Neural crest cell (in vitro differentiated cells): ENCODE measurements around the gene SH3RF3. TPM values are rescaled to one million over a fixed set of nuclear protein-coding genes. Genes with fewer than 3 reads are reported as not detected.

Experiments used
- DNase-seq: peaks from one replicate; pipeline ENCODE4 v3.0.0; 2021; ENCODE audit warnings: low read depth, mixed read lengths, low spot score
- H3K27ac Mint-ChIP-seq: one replicate; pipeline ENCODE4 v1.8.0; 2021; ENCODE audit warnings: mild to moderate bottlenecking, mixed read lengths; ENCODE audit not compliant: unreplicated experiment
- H3K27me3 Mint-ChIP-seq: 2 replicates; pipeline ENCODE4 v1.8.0; 2021; ENCODE audit warnings: low read depth, mild to moderate bottlenecking, mixed read lengths
- H3K36me3 Mint-ChIP-seq: 2 replicates; pipeline ENCODE4 v1.8.0; 2021; ENCODE audit warnings: low read depth, mild to moderate bottlenecking, mixed read lengths
- H3K4me1 Mint-ChIP-seq: 2 replicates; pipeline ENCODE4 v1.8.0; 2021; ENCODE audit warnings: mixed read lengths
- H3K4me3 Mint-ChIP-seq: one replicate; pipeline ENCODE4 v1.8.0; 2021; ENCODE audit warnings: mild to moderate bottlenecking, mixed read lengths
- H3K9me3 Mint-ChIP-seq: 2 replicates; pipeline ENCODE4 v1.8.0; 2021; ENCODE audit warnings: mixed read lengths
- CTCF ChIP-seq: fragments of 200-600 bp; sonication (generic); conservative IDR thresholded peaks from 2 replicates; pipeline ENCODE4 v1.5.0; 2021; ENCODE audit warnings: antibody characterized with exemption, mild to moderate bottlenecking
- total RNA-seq: library from RNA; stranded (reverse); gene quantifications from 2 replicates; pipeline ENCODE4 v1.2.1, GENCODE V29; 2021

Gene SH3RF3
- total RNA-seq, 1 donor from 2014 or later, result 0.70 TPM

- no peaks in the 10 kb centered on the region for H3K9me3 Mint-ChIP-seq
- no peak for TF ChIP-seq CTCF
- peaks cover 27% of the 10 kb centered on the region for H3K4me1 Mint-ChIP-seq
- H3K27ac Mint-ChIP-seq, result no peak overlapping the region
- no peaks in the 10 kb centered on the region for H3K27me3 Mint-ChIP-seq
- no peak for DNase-seq
- H3K36me3 Mint-ChIP-seq, result no peaks in the 10 kb centered on the region
- no peak overlapping the region for H3K4me3 Mint-ChIP-seq
Observed at GRCh38 chr2:109467701-109468100, 338.7 kb downstream of the SH3RF3 start.

GRCh38 chr2:109468893-109469292 is 339.9 kb downstream of the SH3RF3 start:
- H3K27ac Mint-ChIP-seq, result no peak overlapping the region
- no peaks in the 10 kb centered on the region for H3K36me3 Mint-ChIP-seq
- peaks cover 36% of the 10 kb centered on the region for H3K4me1 Mint-ChIP-seq
- no peak for DNase-seq
- H3K4me3 Mint-ChIP-seq, result no peak overlapping the region
- TF ChIP-seq CTCF, result no peak
- no peaks in the 10 kb centered on the region for H3K27me3 Mint-ChIP-seq
- H3K9me3 Mint-ChIP-seq, result no peaks in the 10 kb centered on the region

- no peak for DNase-seq
- Mint-ChIP-seq H3K4me3 (no peak overlapping the region), H3K27ac (no peak overlapping the region), H3K36me3 (no peaks in the 10 kb centered on the region), H3K4me1 (peaks cover 38% of the 10 kb centered on the region), H3K27me3 (no peaks in the 10 kb centered on the region), H3K9me3 (no peaks in the 10 kb centered on the region)
- no peak for TF ChIP-seq CTCF
Observed at GRCh38 chr2:109471658-109472057, 342.7 kb downstream of the SH3RF3 start.

GRCh38 chr2:109472331-109472959 is 343.4 kb downstream of the SH3RF3 start:
- no peak overlapping the region for H3K27ac Mint-ChIP-seq
- no peaks in the 10 kb centered on the region for H3K9me3 Mint-ChIP-seq
- peaks cover 31% of the 10 kb centered on the region for H3K4me1 Mint-ChIP-seq
- no peaks in the 10 kb centered on the region for H3K36me3 Mint-ChIP-seq
- no peak for DNase-seq
- H3K27me3 Mint-ChIP-seq, result no peaks in the 10 kb centered on the region
- H3K4me3 Mint-ChIP-seq, result no peak overlapping the region
- TF ChIP-seq CTCF, result no peak

GRCh38 chr2:109472974-109473373 is 344.0 kb downstream of the SH3RF3 start:
- Mint-ChIP-seq H3K4me3 (no peak overlapping the region), H3K4me1 (peaks cover 27% of the 10 kb centered on the region), H3K27ac (no peak overlapping the region), H3K9me3 (no peaks in the 10 kb centered on the region), H3K36me3 (no peaks in the 10 kb centered on the region), H3K27me3 (no peaks in the 10 kb centered on the region)
- DNase-seq, result no peak
- no peak for TF ChIP-seq CTCF
